GM21447 (cell line): Measurements from ENCODE around the gene FCSK.
A peak's percentile ranks its signal among the peaks of the same experiment; 100 is the strongest.
"Not testable (repeated sequence)": the region's sequence is repeated elsewhere in the genome, so short reads cannot be mapped to it uniquely, and the experiment has no call there.

Source experiments
- ATAC-seq: cut with Tn5 transposase; IDR thresholded peaks from one replicate; pipeline ENCODE4 v1.9.1; 2021; ENCODE audit not compliant: unreplicated experiment

FCSK gene

DNA sequence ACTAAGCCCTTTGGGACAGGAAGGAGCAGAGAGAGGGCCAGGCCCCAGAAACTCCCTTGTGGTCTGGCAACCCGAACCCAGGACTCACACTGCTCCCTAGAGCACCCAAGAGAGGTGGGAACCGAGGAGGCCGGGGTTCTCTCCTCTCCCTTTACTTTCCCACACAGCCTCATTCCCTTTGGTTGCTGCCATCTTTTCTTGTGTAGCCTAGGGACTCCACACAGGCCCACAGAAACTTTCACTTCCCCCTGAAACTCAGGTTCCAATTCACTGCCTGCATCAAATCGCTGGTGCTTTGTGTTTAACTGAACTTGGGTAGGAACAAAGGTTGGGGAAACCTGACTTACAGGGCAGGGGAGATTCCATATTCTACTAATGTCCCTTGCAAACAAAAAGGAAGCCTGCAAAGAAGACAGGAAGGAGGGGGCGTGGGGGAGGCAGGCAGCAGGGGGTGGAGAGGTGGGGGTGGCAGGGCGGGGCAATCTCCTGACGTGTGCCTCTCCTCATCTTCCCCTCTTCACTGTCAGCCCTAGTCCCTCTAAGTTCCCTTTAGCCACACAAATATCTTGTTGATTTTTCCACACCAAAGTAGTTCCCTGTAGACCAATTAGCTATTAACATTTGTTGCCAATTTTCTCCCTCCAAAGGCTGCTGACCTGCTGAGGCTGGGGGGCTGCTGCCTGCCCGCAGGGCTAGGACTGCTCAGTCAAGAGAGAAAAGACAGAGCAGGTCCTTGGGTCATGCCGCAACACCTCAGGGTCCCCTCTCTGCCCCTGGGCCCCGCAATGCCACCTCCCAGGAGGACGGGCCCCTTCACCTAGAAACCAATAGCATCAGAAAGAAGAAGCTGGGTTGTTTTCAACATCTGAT, 23.5 kb upstream of the FCSK start:
- ATAC-seq, result peak; percentile 45

DNA sequence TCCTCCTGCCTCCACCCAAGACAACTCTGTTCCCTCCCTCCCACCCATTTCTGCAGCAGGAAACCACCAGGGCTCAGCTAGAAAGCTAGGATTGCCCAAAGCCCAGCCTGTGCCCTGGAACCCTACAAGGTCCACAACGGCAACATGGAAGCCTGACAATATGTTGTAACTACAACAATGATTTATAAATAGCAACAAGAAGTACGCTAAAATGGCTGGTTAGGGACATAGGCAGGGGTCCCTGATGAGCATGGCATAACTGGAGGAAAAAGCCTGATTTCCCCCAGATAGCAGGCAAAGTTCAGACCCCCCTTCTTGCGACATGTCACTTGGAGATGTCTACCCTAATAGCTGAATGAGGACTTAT, 22.1 kb upstream of the FCSK start:
- ATAC-seq, result no peak

DNA sequence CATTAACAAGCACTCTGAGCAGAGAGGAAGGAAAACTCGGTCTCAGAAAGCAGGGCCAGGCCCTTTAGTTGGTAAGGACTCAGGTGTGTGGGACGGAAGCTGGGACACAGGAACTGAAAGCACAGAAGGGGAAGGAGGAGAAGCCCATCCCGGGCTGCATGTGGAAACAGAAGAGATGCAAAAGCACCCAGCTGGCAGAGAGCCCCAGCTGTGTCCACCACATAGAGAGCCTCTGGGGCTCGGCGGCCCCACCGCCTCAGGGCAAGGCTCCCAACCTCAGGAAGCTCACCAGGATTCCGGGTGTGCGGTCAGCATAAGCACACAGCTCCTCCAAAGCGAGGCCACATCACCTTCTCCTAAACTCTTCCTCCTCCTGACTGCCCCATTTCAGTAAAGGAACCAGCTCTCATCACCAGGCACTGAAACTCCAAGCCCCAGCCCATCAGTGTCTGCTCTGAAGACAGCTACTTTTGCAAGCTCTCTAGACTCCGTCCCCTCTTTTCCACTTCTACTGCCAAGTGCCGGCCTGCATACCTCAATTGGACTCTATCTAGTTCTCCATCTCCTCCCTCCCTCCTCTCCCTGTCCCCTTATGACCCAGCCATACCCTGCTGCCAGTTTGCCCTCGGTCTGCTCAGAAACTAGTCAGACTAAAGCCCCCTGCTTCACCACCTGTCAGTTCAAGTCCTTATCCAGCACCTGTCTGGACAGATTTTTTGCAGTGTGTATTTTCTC, 21.5 kb upstream of the FCSK start:
- peak; percentile 18 for ATAC-seq

DNA sequence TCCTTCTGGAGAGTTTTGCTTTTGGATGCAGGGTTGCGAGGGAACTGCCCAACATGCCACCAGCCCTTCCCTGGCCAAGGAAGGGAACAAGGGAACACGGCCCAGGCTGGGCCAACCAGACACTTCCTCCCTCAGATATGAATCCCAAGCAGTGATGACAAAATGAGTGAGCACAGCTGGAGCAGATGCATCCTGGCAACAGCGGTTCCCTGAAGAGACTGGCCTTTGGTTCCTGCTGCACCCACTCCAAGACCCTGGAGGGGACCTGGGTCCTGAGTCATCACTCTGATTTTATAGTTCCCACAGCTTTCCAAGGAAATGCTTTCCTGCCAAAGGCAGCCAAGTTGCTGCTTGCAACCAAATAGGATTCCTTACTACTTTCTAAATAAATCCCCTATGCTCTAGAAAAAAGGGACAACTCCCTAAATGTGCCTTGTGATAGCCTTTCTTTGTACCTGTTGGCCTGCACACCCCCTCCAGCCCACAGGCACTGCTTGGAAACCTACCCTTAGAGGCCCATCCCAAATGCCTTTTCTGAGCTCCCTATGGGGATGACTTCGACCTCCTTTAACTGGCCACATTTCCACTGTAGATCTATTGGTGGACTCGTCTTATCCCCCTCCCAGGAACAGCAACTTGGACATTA, 20.8 kb upstream of the FCSK start:
- no peak for ATAC-seq

DNA sequence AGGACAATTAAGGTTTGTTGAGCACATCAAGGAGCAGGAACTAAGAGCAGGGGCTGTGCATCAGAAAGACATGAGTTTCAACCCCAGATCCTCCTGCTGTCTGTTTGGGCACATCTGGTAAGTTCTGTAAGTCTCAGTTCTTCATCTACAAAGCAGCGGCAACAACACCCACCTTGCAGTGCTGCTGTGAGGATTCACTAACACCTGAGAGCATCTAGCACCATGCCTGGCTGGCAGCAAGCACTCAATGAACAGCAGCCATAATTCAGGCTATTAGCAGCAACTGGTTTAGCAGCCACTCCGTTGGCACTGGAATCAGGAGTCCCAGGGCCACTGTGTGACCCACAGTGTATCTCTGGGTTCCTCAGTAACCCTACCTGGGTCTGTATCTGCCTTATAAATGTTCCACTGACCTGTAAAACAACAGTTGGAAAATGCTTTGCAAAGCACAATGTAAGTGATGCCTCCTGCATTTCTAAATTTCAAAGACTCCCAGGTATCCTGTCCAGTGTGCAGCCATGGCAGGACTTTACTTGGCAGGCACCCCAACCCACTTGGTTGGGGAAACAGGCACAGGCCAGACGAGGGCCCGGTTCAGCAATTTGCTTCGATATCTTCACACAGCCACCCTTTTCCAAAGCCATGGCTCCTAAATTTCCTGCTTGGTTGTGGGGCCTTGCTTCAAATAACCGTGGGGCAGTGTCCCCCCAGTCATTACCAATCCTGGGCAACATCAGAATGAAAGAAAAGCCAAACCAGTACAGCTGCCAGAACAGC, 19.7 kb upstream of the FCSK start:
- no peak for ATAC-seq

DNA sequence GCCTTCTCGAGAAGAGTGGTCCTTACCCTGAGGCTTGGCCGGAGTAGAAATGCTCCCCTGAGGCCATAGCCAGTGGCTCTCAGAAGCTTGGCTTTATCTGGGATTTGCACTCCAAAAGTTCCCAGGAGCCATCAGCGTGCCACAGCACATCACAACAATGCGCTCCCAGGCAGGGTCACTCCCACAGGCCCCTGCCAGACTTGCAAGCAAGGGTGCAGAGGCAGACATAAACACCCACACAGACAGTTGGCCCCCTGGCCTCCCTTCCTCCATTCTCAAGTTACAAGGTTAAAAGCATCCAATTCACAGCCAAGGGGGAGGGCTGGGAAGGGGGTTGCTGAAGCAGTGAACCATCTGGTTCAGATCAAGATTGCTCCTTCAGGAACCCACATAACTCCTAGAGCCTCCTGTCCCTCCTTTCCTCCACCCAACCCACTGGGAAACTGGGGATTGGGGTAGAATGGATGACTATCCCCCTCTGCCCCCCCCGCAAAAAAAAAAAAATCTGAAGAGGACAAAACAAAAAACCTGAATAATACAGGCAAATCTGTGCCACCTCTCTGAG, 17.3 kb upstream of the FCSK start:
- no peak for ATAC-seq

DNA sequence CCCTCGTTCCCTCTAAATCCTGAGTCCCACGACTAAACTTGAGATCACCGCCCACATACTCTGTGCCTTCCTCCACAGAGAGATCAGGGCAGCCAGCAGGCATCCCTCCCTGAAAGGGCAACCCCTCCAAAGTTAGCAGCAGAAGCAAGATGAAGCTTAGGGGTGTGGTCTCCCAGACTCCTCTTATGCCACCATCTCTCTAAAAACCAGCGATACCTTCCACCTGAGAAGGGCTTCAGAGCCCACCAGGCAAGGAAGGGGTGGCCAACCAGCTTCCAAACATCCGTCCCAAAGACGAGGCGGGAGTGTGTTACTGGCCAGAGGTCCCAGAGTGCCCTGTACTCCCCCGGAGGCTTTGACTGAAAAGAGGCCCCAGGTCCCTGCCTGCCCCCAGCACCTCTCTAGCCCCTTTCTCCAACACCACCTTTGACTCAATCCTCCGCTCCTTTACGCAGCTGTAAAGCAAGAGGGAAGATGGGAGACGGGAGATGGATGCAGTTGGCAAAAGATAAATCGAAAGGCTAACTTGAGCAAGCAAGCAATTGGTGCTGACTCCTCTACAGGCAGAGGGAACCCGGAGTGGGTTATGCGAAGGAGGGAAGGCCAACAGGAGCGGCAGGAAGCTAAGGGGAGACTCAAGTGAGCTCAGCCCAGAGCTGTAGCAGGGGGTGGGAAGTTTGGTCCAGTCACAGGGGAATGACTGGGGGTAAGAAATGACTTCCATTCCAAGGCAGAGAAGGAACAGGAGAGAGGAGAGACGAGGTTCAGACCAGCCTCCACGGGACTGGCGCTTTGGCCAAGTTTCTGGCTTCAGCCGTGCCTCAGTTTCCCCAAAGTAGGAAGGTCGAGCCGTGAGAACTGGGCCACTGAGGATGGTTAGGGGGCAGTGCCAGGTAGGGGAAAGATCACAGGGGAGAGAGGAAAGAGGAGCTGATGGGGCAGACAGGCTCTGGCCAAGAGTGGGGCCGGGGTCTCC, 16.5 kb upstream of the FCSK start:
- no peak for ATAC-seq

DNA sequence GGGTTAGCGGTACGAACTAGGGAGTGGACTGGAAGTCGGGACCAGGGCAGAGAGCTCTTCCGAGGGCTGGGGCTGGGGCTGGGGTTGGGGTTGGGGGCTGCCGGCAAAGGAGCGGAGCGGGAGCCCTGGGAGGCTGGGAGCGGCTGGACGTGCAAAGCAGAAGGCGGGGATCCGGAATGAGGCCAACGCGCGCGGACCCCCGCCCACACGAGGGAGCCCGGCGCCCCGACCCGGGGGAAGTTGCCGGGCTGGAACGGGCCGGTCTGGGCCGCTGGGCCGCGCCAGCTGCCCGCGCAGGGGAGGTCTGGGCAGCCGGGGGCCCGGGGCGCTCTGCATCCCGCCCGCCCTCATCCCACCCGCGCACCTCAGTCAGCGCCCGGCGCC, 15.8 kb upstream of the FCSK start:
- ATAC-seq, result peak; percentile 13

DNA sequence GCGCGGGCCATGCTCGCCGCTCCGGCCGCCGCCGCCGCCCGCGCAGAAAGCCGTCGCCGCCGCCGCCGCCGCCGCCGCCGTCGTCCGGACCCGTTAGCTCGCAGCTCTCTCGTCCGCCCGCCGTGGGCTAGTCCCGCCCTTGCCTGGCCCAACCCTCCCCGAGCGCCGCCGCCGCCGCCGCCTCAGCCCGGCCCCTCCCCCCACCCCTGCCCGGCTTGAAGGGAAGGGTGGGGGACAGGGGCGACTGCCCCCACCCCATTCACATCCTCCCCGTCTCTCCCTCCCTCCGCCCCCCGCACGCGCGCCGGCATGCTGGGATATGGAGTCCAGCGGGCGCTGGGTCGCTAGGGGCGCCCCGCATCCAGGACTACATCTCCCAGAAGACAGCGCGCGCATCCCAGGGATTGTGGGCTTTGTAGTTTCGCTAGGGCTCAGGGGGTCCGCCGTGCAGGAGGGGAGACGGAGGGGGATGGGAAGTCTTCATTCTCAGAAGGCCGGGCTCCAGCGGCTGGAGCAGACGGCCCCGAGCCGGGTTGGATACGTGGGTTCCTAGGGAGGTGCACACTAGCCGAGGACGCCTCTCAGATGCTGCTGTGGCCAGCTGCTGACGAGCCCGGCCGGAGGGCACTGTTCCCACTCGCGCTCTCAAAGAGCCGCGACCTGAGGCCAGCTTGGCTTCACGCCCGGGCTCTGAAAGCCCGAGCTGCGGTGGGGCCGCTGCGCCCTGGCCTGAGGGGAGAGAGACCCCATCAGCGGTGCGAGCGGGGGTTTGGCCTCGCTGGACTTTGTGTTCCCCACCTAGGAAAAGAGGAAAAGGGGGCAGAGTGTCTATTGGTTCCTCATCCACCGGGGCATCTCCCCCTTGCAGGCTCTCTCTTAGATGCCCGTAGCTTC, 15.2 kb upstream of the FCSK start, which contains the start of gene ST3GAL2:
Gene ST3GAL2, minus strand, starts transcription at position 132 of the 894 bp plus-strand sequence. CDS start 40,570 bp downstream, outside the sequence.
- peak; percentile 75 for ATAC-seq

DNA sequence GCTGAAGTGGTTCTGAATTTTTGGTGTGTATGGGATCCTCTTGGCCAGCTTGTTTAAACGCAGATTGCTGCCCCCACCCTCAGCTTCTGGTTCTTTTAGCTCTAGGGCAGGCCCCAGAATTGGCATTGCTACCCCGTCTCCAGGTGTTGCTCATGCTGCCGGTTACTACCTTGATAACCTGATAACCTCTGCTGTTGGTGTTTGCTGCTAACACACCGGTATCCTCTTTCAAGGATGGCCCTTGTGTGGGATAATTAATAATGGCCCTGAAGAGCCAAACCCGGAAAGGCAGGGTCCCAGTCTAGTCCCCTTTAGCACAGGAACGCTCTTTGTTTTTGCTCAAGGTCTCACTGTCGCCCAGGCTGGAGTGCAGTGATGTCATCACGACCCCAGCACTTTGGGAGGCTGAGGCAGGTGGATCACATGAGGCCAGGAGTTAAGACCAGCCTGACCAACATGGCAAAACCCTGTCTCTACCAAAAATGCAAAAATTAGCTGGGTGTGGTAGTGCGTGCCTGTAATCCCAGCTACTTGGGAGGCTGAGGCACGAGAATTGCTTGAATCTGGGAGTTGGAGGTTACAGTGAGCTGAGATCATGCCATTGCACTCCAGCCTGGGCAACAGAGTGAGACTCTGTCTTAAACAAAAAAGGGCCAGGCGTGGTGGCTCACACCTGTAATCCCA, 14.2 kb upstream of the FCSK start:
- ATAC-seq, result no peak

DNA sequence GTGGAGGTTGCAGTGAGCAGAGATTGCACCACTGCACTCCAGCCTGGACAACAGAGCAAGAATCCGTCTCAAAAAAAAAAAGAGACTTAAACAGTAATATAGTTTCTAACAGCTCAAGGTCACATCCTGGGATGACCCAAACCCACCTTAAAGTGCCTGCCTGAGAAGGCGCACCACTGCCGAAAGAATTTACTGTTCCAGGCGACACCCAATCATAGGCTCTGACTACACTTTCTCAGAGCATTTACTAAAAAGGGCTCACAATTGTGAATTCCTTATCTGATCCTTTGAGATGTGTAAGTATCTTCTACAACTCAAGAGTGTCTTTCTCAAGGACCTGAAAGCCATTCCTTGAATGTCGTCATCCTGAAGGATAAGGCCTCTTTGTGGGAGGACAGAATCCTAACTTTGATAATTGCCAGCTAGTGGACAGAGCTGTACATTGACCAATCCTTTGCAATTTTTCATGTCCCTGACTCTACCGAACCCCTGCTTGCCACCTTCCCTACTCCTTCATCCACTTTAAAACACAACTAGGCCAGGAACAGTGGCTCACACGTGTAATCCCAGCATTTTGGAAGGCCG, 12.9 kb upstream of the FCSK start:
- no peak for ATAC-seq

DNA sequence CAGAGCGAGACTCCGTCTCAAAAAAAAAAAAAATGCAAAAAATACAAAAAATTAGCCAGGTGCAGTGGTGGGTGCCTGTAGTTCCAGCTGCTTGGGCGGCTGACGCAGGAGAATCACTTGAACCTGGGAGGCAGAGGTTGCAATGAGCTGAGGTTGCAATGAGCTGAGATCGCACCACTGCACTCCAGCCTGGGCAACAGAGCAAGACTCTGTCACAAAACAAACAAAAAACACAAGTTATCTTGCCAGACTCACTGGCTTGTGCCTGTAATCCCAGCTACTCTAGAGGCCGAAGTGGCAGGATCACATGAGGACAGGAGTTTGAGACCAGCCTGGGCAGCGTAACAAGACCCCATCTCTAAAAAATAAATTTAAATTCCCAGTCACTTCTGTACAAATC, 12.1 kb upstream of the FCSK start:
- ATAC-seq, result no peak

DNA sequence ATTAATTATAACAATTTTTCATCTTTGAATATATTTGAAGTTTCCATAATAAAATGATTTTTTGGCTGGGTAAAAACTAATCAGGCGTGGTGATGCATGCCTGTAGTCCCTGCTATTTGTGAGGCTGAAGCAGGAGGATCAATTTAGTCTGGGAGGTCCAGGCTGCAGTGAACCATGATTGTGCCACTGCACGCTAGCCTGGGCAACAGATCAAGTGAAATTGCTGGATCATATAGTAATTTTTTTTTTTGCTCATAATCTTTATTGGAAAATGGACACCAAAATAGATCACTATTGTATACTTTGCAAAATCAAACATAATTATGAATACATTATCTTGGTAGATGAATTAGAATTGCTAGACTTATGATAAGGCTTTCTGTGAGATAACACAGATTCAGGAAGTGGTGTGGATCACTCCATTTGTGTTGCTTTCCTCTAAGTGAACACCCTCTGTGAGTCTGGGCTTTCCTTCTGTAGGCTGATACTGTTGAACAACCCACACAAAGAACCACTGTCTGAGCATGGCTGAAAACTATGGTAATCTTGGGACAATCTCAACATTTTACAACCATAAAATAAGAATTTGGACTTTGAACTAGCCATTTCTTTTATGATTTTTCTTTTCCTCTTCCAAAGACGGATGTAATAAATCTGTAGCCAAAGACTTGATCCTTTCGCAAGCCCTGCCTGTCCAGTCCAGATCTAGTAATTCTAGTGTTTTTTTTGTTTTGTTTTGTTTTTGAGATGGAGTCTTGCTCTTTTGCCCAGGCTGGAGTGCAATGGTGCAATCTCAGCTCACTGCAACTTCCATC, 9.9 kb upstream of the FCSK start:
- no peak for ATAC-seq

DNA sequence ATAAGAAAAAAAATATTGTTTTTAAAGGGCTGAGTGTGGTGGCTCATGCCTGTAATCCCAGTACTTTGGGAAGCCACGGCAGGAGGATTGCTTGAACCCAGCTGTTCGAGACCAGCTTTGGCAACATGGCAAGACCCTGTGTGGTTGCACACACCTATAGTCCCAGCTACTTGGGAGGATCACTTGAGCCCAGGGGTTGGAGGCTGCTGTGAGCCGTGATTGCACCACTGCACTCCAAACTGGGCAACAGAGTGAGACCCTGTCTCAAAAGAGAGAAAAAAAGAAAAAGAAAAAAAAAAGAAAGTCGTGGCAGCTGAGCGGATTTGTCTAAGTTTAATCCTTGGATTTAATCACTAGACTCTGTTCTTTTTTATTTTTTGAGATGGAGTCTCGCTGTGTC, 6.3 kb upstream of the FCSK start:
- ATAC-seq, result no peak

DNA sequence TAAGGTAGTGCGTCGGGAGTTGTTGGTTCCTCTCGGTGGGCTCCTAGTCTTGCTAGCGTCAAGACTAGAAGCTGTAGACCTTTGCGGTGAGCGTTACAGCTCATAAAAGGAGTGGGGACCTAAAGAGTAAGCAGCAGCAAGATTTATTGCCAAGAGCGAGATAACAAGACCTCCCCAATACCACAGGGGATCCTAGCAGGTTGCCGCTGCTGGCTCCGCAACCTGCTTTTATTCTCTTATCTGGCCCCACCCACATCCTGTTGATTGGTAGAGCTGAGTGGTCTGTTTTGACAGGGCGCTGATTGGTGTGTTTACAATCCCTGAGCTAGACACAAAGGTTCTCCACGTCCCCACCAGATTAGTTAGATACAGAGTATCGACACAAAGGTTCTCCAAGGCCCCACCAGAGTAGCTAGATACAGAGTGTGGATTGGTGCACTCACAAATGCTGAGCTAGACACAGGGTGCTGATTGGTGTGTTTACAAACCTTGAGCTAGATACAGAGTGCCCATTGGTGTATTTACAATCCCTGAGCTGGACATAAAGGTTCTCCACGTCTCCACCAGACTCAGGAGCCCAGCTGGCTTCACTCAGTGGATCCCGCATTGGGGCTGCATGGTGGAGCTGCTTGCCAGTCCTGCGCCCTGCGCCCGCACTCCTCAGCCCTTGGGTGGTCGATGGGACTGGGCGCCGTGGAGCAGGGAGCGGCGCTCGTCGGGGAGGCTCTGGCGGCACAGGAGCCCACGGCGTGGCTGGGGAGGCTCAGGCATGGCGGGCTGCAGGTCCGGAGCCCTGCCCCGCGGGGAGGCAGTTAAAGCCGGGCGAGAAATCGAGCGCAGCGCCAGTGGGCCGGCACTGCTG, 4.0 kb upstream of the FCSK start:
- not testable (repeated sequence) for ATAC-seq

DNA sequence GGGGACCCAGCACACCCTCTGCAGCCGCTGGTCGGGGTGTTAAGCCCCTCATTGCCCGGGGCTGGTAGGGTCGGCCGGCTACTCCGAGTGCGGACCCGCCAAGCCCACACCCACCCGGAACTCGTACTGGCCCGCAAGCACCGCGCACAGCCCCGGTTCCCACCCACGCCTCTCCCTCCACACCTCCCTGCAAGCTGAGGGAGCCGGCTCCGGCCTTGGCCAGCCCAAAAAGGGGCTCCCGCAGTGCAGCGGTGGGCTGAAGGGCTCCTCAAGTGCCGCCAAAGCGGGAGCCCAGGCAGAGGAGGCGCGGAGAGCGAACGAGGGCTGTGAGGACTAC, 3.4 kb upstream of the FCSK start:
- ATAC-seq, result not testable (repeated sequence)
